Measurements from ENCODE around the gene PIK3C2G.
A peak's percentile ranks its signal among the peaks of the same experiment; 100 is the strongest.

The PIK3C2G gene

DNA sequence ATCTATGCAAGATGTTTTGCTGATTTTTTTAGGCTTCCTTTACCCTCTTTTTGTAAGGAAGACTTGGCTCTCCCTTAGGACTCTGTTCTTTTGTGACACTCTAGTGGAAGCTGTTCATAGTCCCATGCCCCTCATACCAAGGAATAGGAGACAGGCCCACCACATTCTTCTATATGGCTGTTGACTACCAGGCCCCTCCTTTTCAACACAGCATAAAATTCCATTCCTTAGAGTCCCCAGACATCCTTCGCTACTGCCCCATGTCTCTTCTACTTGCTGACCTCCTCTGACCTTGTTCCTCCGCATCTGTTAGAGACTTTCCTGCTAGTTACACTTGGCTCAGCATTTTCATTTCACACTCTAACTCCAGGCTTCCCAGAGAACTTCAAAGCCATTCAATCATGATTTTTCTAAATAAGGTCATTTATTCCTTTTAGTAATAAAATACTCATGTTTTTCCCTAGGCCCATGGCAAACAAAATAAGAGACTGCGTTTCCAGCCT lies 9.7 kb downstream of the PIK3C2G start:
- DNase-seq (ENCODE audit: low spot score): no peak

DNA sequence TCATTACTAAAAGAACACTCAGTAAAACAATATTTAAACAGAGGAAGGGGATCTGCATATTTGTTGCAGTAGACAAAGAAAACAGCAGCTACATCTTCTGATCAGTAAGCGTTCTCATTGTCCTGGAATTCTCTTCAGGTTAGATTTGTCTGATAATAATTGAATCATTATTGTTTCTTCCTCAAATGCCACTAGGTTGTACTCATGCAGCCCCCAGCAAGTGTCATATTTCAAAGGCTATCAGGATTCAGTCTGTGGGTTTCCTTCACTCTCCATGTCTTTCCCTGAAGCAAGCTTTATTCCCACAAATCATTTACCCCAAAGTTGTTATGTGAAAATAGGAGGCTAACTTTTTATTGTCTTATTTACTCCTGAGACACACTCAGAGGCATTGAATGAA lies 14.7 kb downstream of the PIK3C2G start:
- DNase-seq (ENCODE audit: low spot score): no peak

DNA sequence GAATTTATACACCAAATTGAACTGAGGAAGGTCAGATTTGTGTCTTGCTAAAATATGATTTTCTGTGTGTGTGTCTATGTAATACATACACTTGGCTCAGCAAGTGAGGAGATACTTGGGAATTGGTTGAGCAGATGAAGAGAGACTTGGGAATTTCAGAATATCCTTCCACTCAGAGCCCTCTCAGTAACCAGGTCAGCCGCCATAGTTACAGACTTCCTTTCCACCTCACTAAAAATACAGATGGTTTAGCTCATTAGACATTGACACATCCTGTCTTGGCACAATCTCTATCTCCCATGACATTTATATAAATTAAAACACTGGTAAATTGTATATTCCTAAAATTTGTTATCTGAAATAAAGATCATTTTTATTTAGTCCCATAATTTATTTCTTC lies 15.9 kb downstream of the PIK3C2G start:
- no peak for DNase-seq (ENCODE audit: low spot score)

DNA sequence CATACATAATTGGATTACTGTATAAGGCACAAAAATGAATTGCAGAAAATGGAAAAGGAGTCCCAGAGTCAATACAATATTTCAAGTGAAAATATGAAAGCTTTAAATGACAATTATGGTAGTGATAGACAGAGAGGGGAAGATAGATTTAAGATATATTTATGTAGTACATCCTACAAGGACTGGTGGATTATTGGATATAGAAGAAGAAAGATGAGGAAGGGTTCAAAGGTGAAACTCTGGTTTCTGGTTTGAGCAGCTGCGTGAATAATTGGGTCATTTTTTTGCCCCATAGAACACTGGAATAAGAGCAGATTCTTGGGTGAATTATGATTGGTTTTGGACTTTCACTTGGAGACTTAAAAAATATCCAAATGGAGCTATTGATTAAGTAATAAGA lies 19.4 kb downstream of the PIK3C2G start:
- DNase-seq (ENCODE audit: low spot score): no peak

DNA sequence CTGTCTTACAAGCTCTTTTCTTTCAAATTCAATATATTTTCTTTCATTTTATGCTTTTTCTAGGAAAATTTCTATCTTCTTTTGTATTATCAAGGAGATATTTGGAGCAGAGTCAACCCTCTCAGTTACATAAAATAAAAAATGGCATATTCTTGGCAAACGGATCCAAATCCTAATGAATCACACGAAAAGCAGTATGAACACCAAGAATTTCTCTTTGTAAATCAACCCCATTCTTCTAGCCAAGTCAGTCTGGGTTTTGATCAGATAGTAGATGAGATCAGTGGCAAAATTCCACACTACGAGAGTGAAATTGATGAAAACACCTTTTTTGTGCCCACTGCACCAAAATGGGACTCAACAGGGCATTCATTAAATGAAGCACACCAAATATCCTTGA lies 20.6 kb downstream of the PIK3C2G start:
- no peak for DNase-seq (ENCODE audit: low spot score)

DNA sequence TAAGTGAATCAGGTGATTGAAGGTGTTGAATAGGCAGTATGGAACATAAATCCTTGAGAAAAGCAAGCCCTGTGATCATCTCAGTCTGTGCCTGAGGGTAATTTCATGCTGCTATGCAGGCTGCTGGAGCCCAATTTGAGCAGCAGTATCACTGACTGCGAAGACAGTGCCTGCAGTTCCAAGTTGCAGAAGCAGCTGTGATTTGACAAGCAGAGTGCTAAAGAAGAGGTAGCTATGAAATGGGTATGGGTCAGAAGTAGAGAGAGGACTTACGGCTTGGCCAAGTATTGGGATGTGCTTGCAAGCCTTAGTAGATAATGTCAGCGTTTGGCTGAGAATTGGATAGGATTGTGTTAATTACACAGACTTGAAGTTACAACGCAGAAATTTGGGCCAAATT lies 22.5 kb downstream of the PIK3C2G start:
- no peak for DNase-seq (ENCODE audit: low spot score)

DNA sequence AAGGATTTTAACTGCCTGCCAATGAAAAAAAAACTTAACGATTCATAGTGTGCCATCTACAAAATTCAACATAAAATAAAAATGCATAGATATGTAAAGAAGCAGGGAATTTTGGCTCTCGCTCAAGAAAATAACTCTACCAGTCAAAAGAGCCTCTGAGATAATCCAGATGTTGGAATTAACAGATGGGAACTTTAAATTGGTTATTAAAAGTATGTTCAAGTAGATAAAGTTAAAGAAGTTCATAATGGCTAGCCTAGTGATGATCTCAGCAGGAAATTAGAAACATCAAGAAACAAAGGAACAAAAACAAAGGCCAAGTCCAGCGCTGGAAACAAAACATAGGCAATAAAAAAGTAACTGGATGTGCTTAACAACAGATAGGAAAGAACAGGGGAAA lies 23.1 kb downstream of the PIK3C2G start:
- DNase-seq (ENCODE audit: low spot score): no peak

DNA sequence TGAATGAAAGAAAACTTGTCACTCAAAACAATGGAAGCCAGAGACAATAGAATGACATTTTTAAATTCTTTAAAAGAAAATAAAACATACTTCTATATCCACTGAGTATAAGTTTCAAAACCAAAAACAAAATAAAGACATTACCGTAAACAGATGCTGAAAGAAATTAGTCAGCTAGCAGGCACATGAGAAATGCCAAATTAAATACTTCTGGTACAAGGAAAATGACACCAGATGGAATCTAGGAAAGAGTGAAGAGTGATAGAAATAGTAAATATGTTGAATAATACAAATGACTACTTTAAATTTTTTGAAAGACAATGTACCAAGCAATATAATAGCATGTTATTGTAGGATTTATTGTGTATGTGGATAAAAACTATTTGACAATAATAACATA lies 23.8 kb downstream of the PIK3C2G start:
- no peak for DNase-seq (ENCODE audit: low spot score)

DNA sequence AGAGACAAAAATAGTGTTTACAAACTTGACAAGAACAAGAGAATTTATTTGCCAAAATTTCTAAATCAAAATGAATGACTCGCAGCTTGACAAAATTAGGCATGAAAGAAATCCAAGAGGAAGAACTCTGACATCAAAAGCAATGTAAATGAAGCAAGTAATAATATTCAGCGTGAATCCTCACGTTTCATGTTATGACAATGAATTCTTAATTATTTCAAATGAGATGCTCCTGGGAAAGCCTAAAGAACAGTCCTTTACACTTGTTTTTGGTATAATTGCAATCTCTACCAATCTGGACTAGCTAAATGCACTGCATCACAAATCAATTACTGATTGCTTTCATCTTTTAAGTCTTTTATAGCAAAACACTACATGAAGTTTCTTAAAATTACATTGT lies 29.1 kb downstream of the PIK3C2G start:
- no peak for DNase-seq (ENCODE audit: low spot score)

DNA sequence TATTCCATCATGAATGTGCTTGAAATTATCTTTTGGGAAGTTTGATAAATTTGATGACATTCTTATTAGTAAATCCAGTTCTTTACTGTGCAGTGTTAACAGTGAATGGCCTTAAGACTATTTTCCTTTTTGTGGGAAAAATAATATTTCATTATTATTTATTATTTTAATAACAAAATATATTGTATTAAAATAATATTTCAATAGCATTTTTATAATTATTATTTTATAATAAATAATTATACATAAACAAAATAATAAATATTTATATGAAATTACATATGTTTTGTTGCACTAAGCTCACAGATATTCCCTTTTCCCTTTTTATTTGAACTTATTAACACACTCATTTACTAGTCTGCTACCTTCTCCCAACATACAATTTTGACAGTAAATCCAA lies 33.6 kb downstream of the PIK3C2G start:
- DNase-seq (ENCODE audit: low spot score): no peak

DNA sequence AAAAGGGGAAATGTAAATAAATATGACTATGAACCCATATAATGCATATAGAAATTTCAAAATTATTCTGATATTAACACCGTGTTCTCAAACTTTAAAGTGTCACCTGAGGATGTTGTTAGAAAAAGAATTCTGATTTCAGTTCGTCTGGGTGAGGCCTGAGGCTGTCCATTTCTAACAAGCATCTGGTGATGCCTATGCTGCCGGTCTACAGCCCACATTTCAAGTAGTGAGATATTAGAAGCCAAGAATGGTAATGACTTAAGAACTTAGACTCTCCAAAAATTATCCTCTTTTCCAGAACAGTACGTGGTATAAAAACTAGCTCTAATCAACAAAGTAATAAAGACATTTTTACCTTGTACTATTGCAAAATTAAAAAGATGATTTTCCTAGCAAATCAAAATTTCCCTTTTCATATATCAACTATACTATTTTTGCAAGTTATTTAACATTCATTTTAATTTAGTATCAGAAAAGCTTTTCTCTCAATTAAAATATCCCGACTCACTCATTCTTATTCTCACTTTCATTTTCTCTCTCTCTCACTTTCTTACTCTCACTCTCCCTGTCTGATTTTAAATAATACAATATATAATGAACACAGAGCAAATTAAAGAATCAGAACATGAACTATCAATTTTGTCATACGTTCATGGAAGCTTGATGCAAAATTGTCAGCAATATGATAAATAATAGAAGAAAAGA lies 35.0 kb downstream of the PIK3C2G start:
- DNase-seq (ENCODE audit: low spot score): no peak

DNA sequence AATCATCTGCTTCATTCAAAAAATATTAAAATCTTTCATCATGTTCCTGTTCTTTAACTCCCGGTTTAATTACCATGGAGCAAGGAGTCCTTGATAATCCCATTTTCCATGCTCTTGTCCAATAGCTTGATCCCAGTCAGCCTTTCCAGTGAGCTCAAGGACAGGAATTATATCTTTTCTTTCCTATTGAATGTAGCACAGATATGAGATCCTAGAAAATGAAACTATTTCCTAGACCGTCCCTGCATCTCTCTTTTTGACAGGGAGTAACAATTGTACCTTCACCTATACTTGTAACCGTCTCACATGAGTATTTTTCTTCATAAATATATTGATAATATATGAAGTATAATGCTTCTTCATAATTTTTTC lies 35.6 kb downstream of the PIK3C2G start:
- DNase-seq (ENCODE audit: low spot score): no peak

DNA sequence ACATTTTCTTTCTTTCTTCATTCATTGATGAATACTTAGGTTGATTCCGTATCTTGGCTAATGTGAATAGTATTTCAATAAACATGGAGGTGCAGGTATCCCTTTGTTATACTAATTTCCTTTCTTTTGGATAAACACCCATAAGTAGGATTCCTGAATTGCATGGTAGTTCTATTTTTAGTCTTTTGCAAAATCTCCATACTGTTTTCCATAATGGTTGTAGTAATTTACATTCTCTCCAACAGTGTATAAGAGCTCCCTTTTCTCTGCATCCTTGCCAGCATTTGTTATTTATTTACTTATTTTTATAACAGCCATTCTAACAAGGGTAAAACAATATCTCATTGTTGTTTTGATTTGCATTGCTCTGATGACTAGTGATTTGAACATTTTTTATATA lies 36.6 kb downstream of the PIK3C2G start:
- DNase-seq (ENCODE audit: low spot score): no peak

DNA sequence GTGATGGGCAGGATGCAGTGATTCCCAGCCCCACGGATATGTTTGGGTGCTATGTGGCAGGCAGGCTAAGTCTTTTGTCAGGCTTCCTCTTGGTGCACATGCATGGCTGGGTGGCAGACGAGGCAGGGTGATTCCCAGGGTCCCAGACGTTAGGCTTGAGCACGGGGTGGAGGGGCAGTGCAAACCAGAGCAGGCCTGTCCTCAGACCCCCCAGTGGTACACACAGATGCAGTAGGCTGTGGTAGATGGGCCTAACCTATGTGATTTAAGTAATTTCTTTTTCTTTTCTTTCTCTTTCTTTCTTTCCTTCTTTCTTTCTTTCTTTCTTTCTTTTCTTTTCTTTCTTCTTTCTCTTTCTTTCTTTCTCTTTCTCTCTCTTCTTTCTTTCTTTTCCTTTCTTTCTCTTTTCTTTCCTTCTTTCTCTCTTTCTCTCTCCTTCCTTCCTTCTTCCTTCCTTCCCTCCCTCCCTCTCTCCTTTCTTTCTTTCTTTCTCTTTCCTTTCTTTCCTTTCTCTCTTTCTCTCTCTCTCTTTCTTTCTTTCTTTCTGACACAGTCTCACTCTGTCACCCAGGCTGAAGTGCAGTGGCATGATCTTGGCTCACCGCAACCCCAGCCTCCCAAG lies 41.6 kb downstream of the PIK3C2G start:
- no peak for DNase-seq (ENCODE audit: low spot score)

DNA sequence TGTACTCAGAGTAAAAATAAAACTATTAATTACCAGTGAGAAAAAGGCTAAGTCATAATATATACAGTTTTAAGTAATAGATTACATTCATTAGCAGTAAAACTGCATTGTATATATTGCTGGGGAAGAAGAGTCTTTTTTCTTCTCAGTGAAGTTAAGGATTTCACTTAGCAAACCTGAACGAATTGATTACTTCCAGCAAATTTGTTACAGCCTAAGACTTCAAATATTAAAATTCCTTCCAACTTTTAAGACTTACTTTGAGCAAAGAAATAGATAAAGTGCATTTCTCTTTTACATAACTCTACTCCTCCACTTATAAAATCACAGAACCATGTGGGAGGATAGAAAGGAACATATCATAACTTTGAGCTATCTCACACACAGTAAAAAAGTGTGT lies 43.3 kb downstream of the PIK3C2G start:
- no peak for DNase-seq (ENCODE audit: low spot score)

DNA sequence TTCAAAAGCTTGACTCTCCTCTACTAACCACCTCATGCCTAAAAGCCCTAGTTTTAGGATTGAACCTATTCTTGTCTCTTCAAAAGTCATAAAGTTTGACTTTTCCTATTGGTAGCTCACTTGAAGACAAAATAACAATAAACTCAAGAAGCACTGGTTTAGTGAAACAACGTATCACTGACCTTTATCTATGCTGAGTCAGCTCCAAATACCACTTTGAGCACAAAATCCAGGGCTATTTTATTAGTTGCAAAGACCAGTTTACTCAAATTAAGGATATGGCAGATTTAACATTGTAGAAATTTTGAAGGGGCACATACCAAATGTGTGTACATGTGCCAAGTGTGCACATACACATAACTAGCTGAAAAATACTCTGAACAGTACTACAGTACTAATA lies 45.0 kb downstream of the PIK3C2G start:
- DNase-seq (ENCODE audit: low spot score): no peak

DNA sequence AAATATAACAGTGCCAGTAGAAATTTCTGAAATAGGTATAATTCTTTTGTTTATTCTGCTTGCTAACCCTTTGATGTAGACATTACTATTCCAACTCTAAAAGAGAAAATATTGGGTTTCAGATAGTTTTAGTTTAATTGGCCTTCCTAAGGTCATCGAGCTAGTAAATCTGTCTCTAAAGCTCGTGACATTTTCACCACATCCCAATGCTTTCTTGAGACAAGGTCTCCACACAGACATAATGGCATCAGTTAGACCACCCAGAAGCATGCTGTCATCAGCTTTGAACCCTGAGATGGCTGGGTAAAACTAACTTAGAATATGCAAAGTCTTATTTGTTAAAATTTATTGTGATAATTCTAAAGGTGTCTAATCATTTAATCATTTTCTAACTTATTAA lies 52.0 kb downstream of the PIK3C2G start:
- no peak for DNase-seq (ENCODE audit: low spot score)

DNA sequence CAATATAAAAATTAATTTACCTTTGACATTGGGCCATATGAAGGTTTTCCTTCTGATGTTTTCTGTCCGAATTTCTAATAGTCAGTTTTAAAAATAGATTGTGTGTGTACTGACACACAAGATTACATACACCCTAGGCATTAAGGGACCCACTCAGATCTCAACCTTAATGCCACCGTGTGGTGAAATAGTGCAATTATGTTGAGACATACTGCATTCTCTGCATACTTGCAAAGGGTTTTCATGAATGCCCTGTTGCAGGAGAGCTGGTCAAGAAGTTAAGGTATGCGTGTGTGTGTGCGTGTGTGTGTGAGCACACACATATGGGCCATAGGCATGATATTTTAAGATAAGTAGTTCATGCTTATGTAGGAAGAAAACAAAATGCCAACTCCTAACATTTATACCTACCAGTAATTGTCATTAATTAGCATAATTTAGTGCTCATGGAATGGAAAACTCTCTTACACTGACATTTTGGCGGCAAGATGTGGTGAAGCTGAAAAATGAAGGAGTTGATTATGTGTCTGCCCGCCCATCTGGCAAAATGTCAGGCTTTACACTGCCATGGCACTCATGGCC lies 58.8 kb downstream of the PIK3C2G start:
- DNase-seq (ENCODE audit: low spot score): peak; percentile 33

DNA sequence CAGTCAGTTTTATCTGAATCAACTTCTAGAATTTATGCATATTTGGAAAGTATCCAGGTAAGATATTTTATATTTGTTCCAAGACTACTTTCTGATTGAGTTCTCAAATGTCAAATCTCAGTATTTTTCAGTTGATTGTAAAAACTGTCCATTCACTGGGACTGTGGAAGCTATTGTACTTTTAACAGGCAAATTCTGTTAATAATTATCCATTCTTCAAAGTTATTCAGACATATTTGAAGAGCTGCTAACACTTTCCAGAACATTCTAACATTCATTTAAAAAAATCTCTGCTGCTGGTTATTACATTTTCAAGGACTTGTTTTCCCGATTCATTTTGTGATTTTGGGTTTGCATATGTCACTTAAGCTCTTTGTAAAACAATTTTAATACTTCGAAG lies 59.7 kb downstream of the PIK3C2G start:
- DNase-seq (ENCODE audit: low spot score): no peak

DNA sequence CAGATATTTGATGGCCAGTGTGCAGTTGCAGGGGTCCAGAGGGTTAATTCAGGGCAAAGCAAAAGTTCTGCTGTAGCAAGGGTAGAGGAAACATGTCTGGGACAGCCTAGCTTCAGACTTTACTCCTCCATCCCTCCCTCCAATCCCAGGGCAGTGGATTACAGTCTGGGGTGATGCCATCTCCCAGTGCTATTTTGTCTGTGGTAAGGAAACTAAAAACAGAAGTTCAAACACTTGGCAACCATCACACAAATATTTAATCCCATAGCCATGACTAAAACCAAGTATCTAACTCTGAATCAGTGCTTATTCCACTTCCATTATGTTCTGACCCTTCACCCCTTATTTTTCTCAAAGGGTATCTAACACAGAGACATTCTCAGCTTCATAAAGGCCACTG lies 61.8 kb downstream of the PIK3C2G start:
- no peak for DNase-seq (ENCODE audit: low spot score)

DNA sequence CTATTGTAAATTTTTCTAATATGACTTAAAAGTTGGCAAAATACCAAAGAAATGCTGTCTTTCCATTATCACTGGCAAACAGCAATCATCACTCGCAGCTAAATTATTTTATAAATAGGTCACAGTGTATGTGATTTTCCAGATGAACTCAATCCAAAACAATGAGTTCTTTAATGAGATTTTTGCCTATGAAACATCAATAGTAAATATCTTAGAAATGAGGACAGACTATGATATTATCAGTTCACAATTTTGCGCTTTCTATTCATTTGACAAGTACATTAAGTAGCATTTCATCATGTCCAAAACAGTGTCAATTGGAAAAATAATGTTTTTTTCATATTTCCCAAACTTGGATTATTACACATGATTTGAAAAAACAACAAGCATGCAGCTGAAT lies 65.7 kb downstream of the PIK3C2G start:
- no peak for DNase-seq (ENCODE audit: low spot score)

DNA sequence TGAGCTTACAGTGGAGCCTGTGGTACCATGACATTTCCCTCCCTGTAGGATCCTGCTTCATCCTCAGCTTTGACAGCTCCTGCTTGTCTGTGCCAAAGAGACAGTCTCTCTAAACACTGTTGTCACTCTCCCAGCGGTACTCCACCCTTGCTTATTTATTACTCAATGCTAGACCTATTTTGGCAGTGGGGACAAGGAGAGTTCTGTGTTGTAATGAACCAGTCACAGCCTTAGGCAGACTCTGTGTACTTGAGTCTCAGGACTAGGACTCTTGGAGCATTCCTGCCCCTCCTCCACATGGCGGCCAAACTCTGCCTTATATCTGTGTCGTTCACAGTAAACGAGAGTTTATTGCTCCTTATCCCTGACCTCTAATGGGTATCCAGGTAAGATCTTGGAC lies 70.9 kb downstream of the PIK3C2G start:
- no peak for DNase-seq (ENCODE audit: low spot score)

DNA sequence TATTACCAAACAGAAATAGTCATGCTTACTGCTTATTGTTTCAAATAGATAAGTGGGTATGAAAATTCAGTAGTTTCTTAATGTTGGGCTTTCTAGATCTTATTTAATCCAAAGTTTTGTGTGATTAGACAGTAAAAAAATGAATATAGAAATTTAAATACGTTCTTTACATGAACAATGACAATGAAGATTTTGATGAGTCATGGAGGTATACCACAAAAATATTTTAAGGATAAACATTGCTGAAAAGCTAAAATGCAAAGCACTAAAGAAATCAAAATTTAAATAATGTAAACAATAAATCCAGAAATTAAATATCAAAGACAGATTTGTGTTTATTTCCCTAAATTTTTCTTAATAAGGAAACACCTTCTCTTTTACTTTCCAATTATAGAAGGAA lies 78.3 kb downstream of the PIK3C2G start:
- no peak for DNase-seq (ENCODE audit: low spot score)

DNA sequence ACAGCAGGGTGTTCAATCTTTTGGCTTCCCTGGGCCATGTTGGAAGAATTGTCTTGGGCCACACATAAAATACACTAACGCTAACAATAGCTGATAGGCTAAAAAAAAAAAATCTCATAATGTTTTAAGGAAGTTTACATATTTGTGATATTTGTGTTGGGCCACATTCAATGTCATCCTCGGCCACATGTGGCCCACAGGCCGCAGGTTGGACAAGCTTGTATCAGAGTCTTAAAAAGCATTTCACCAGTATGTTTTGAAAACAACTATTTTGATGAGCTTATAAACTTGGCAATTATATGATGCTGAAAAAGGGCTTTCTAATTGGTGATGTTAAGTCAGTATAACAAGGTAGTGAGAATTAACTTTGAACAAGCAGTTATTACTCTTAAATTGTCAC lies 78.9 kb downstream of the PIK3C2G start:
- no peak for DNase-seq (ENCODE audit: low spot score)
